CD4-positive, alpha-beta T cell treated with Interleukin-15 for 4 hours (primary cell): ENCODE measurements around the gene ITPR2.
A peak's percentile ranks its signal among the peaks of the same experiment; 100 is the strongest.

Source experiments
- DNase-seq: peaks from one replicate; pipeline ENCODE4 v3.0.0-alpha.2; 2020; ENCODE audit warnings: low spot score

Gene ITPR2

GRCh38 chr12:26821212-26821701 lies 11.7 kb downstream of the ITPR2 start:
- no peak for DNase-seq

GRCh38 chr12:26818636-26819035 lies 14.4 kb downstream of the ITPR2 start:
- DNase-seq = no peak

- no peak for DNase-seq
Observed at GRCh38 chr12:26818201-26818600, 14.8 kb downstream of the ITPR2 start.

GRCh38 chr12:26817183-26817591 lies 15.8 kb downstream of the ITPR2 start:
- no peak for DNase-seq

- no peak for DNase-seq
Observed at GRCh38 chr12:26813812-26814211, 19.2 kb downstream of the ITPR2 start.

- DNase-seq = no peak
Observed at GRCh38 chr12:26810330-26810729, 22.7 kb downstream of the ITPR2 start.

- DNase-seq = no peak
Observed at GRCh38 chr12:26809611-26810285, 23.2 kb downstream of the ITPR2 start.

GRCh38 chr12:26808766-26809476 lies 24.1 kb downstream of the ITPR2 start:
- DNase-seq = no peak

- no peak for DNase-seq
Observed at GRCh38 chr12:26807292-26807691, 25.7 kb downstream of the ITPR2 start.

GRCh38 chr12:26806556-26806955 lies 26.4 kb downstream of the ITPR2 start:
- DNase-seq = no peak

GRCh38 chr12:26805401-26805971 lies 27.5 kb downstream of the ITPR2 start:
- no peak for DNase-seq

- DNase-seq = no peak
Observed at GRCh38 chr12:26803552-26803951, 29.4 kb downstream of the ITPR2 start.

- DNase-seq = no peak
Observed at GRCh38 chr12:26801486-26801885, 31.5 kb downstream of the ITPR2 start.

- DNase-seq = no peak
Observed at GRCh38 chr12:26800858-26801257, 32.1 kb downstream of the ITPR2 start.

GRCh38 chr12:26800347-26800746 lies 32.6 kb downstream of the ITPR2 start:
- no peak for DNase-seq

GRCh38 chr12:26799741-26800140 lies 33.3 kb downstream of the ITPR2 start:
- DNase-seq = no peak

GRCh38 chr12:26798640-26799039 lies 34.4 kb downstream of the ITPR2 start:
- DNase-seq = no peak

- no peak for DNase-seq
Observed at GRCh38 chr12:26798023-26798422, 35.0 kb downstream of the ITPR2 start.

GRCh38 chr12:26795910-26796309 lies 37.1 kb downstream of the ITPR2 start:
- DNase-seq = no peak

- peak; percentile 4 for DNase-seq
Observed at GRCh38 chr12:26791301-26791791, 41.6 kb downstream of the ITPR2 start.

GRCh38 chr12:26790645-26790994 lies 42.4 kb downstream of the ITPR2 start:
- no peak for DNase-seq

- DNase-seq = no peak
Observed at GRCh38 chr12:26789731-26790644, 43.0 kb downstream of the ITPR2 start.
